ENCODE measurements around the gene KPNA6. TPM values are rescaled to one million over a fixed set of nuclear protein-coding genes. Genes with fewer than 3 reads are reported as not detected.

The KPNA6 gene
- total RNA-seq, 1 donor from 2014 or later: 28.7 TPM

DNA sequence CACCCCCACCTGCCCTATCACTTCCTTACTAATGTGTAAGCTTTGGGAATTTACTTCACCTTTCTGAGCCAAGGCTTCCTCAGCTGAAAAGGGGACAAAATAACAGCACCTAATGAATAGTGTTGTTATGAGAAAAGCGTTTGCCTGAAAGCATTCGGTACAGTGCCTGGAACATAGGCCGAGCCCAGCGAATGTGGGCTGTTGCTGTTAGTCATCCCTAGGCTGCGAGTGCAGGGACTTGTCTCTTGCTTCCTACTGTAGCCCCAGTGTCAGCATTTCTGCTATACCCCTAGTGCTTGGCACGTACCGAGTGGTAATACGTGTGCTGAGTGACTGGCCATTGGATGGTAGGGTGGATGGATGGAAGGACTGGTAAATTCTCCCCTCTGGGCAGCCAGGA is 16.7 kb upstream of the KPNA6 start:
- peaks cover 0 to 51% of the 10 kb centered on the region in 2 donors for H3K36me3 ChIP-seq
- intact Hi-C loops (cut with DNase I): no loop called here
- TF ChIP-seq, protein P1, sequence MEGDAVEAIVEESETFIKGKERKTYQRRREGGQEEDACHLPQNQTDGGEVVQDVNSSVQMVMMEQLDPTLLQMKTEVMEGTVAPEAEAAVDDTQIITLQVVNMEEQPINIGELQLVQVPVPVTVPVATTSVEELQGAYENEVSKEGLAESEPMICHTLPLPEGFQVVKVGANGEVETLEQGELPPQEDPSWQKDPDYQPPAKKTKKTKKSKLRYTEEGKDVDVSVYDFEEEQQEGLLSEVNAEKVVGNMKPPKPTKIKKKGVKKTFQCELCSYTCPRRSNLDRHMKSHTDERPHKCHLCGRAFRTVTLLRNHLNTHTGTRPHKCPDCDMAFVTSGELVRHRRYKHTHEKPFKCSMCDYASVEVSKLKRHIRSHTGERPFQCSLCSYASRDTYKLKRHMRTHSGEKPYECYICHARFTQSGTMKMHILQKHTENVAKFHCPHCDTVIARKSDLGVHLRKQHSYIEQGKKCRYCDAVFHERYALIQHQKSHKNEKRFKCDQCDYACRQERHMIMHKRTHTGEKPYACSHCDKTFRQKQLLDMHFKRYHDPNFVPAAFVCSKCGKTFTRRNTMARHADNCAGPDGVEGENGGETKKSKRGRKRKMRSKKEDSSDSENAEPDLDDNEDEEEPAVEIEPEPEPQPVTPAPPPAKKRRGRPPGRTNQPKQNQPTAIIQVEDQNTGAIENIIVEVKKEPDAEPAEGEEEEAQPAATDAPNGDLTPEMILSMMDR (IDR thresholded peaks at IDR 0.05): no peak
- no peak for TF ChIP-seq POLR2AphosphoS5 (IDR thresholded peaks at IDR 0.05; ENCODE audit: insufficient read depth in 1 of 2, low read depth in 1 of 2)

GRCh38 chr1:32091591-32091990 is 16.3 kb upstream of the KPNA6 start:
- TF ChIP-seq POLR2A (IDR thresholded peaks at IDR 0.05): no peak
- TF ChIP-seq, protein P1 (IDR thresholded peaks at IDR 0.05): no peak
- no peak for TF ChIP-seq POLR2AphosphoS5 (IDR thresholded peaks at IDR 0.05; ENCODE audit: insufficient read depth in 1 of 2, low read depth in 1 of 2)
- intact Hi-C loops (cut with DNase I): no loop called here

More for the DNA sequence above, 16.7 kb upstream of the KPNA6 start:
- H3K4me3 ChIP-seq: no peak overlapping the region
- no peaks in the 10 kb centered on the region for H3K27me3 ChIP-seq
- H3K9me3 ChIP-seq: no peaks in the 10 kb centered on the region
- no peak overlapping the region for H3K27ac ChIP-seq
- no peaks in the 10 kb centered on the region for H3K4me1 ChIP-seq
- DNase-seq (ENCODE audit: extremely low spot score in 2 of 2): no peak

GRCh38 chr1:32094746-32095521 is 12.9 kb upstream of the KPNA6 start:
- DNase-seq (ENCODE audit: extremely low spot score in 2 of 2): no peak
- Histone ChIP-seq H3K27me3 (no peaks in the 10 kb centered on the region), H3K27ac (no peak overlapping the region), H3K4me3 (no peak overlapping the region), H3K4me1 (no peaks in the 10 kb centered on the region), H3K36me3 (peaks cover 0 to 71% of the 10 kb centered on the region in 2 donors), H3K9me3 (no peaks in the 10 kb centered on the region)
- TF ChIP-seq, protein P1 (IDR thresholded peaks at IDR 0.05): no peak
- TF ChIP-seq POLR2A (IDR thresholded peaks at IDR 0.05) (no peak), POLR2AphosphoS5 (IDR thresholded peaks at IDR 0.05; ENCODE audit: insufficient read depth in 1 of 2, low read depth in 1 of 2) (no peak)
- intact Hi-C loops (cut with DNase I): no loop called here

More at GRCh38 chr1:32091591-32091990, 16.3 kb upstream of the KPNA6 start:
- Histone ChIP-seq H3K27ac (no peak overlapping the region), H3K4me1 (no peaks in the 10 kb centered on the region), H3K27me3 (no peaks in the 10 kb centered on the region), H3K36me3 (peaks cover 0 to 50% of the 10 kb centered on the region in 2 donors), H3K9me3 (no peaks in the 10 kb centered on the region), H3K4me3 (no peak overlapping the region)
- no peak for DNase-seq (ENCODE audit: extremely low spot score in 2 of 2)

DNA sequence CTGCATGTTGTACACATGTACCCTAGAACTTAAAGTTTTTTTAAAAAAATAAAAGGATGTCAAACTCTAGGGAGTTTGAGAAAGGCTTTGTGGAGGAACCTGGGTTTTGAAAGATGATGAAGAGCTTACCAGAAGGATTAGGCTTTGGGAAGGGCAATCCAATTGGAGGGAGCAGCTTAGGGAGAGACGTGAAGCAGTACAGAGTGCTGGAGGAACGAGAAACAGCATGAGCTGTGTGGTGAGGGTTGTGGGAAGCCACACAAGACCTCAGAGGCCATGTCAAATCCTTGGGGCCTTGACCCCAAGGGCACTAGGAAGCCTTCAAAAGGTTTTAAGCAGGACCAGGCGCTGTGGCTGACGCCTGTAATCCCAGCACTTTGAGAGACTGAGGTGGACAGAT is 8.4 kb upstream of the KPNA6 start:
- intact Hi-C loops (cut with DNase I): no loop called here
- no peak overlapping the region for H3K4me3 ChIP-seq
- TF ChIP-seq, protein P1 (IDR thresholded peaks at IDR 0.05): no peak
- TF ChIP-seq POLR2AphosphoS5 (IDR thresholded peaks at IDR 0.05; ENCODE audit: insufficient read depth in 1 of 2, low read depth in 1 of 2): no peak
- no peak for TF ChIP-seq POLR2A (IDR thresholded peaks at IDR 0.05)
- no peaks in the 10 kb centered on the region for H3K4me1 ChIP-seq
- no peak overlapping the region for H3K27ac ChIP-seq
- DNase-seq (ENCODE audit: extremely low spot score in 2 of 2): no peak
- H3K27me3 ChIP-seq: no peaks in the 10 kb centered on the region
- no peaks in the 10 kb centered on the region for H3K9me3 ChIP-seq
- H3K36me3 ChIP-seq: peaks cover 0 to 52% of the 10 kb centered on the region in 2 donors

- Histone ChIP-seq H3K27me3 (no peaks in the 10 kb centered on the region), H3K27ac (no peak overlapping the region), H3K9me3 (no peaks in the 10 kb centered on the region), H3K4me1 (no peaks in the 10 kb centered on the region), H3K4me3 (no peak overlapping the region), H3K36me3 (peaks cover 0 to 42% of the 10 kb centered on the region in 2 donors)
- intact Hi-C loops (cut with DNase I): no loop called here
- TF ChIP-seq, protein P1 (IDR thresholded peaks at IDR 0.05): no peak
- no peak for TF ChIP-seq POLR2A (IDR thresholded peaks at IDR 0.05)
- TF ChIP-seq POLR2AphosphoS5 (IDR thresholded peaks at IDR 0.05; ENCODE audit: insufficient read depth in 1 of 2, low read depth in 1 of 2): no peak
- no peak for DNase-seq (ENCODE audit: extremely low spot score in 2 of 2)
These were observed 7.5 kb upstream of the KPNA6 start for GRCh38 chr1:32100359-32100758.

Measured in vagina (tissue), 2 donors.